Cardiac ventricle fibroblast (primary cell): Measurements from ENCODE around the gene QRFPR. TPM values are rescaled to one million over a fixed set of nuclear protein-coding genes. Genes with fewer than 3 reads are reported as not detected.

Experiments used
- total RNA-seq: library from RNA; depleted of rRNA; stranded (reverse); fragments of >200 nt; gene quantifications from 2 replicates; pipeline ENCODE4 v1.2.3, GENCODE V29; 2015

The QRFPR gene
- total RNA-seq, result not detected in 2 replicates

DNA sequence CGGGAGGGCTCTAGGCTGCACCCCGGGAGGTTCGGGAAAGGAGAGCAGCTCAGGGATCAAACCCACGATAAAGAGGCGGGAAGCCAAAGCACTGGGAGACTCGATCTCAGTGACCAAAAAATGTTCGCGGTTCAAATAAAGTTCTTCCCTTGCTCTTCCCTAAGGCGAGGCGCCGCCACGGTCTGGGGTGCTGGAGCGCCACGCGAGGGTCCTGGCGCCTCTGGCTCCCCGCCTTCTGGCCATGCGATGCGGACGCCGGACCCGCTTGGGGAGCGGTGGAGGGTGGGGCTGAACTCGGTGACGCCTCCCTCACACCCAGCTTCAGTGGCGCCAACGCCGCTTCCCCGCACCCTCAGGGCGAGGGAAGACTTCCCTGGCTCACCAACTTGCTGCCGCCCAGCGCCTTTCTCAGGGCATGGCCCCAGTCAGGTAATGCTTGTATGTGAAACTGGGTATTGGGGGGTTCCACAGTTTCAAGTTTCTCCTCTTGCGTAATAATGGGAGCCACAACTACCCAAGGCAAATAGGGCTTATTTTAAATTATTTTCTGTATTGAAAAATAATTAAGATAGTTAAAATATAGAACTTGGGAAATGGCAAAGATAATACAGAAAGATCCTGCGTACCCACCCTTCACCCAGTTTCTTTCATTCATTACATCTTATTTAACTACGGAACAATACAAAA, at the start of gene QRFPR:
Gene QRFPR (minus strand): TSS at position 243 of the 687 bp plus-strand sequence. CDS start 371 bp downstream, outside the sequence.

Other genes with a start within 250 kb of the QRFPR start
- gene TNIP3, start 216.7 kb downstream of the QRFPR start, total RNA-seq, result 0.44 TPM in 2 replicates